Liver (tissue), 9 donors: ENCODE data around the gene CWC27. TPM values are rescaled to one million over a fixed set of nuclear protein-coding genes. Genes with fewer than 3 reads are reported as not detected.

Source experiments
- DNase-seq: peaks from one replicate; pipeline ENCODE4 v3.0.0-alpha.2; 2017; ENCODE audit warnings: low spot score
- H3K27ac ChIP-seq, 2 donors: one replicate each; pipeline ENCODE4 v1.7.0; 2013; ENCODE audit warnings: inconsistent platforms in 2 of 2, low read length in 2 of 2, control low read depth in 1 of 2, low read depth in 1 of 2, mild to moderate bottlenecking in 1 of 2
- H3K27me3 ChIP-seq, 4 donors: one replicate each; pipeline versions ENCODE4 v1.6.1 to v1.7.0; 2013; ENCODE audit warnings: low read length in 3 of 4, inconsistent platforms in 1 of 4, mild to moderate bottlenecking in 1 of 4, moderate library complexity in 1 of 4; ENCODE audit not compliant: control insufficient read depth in 4 of 4, insufficient read depth in 4 of 4
- H3K36me3 ChIP-seq, 4 donors: one replicate each; pipeline versions ENCODE4 v1.6.1 to v1.7.0; 2013; ENCODE audit warnings: low read length in 3 of 4, mild to moderate bottlenecking in 3 of 4, low read depth in 1 of 4, moderate library complexity in 1 of 4; ENCODE audit not compliant: control insufficient read depth in 4 of 4, insufficient read depth in 3 of 4
- H3K4me1 ChIP-seq, 4 donors: one replicate each; pipeline versions ENCODE4 v1.6.1 to v1.7.0; 2013; ENCODE audit warnings: low read length in 3 of 4, mild to moderate bottlenecking in 3 of 4, moderate library complexity in 1 of 4; ENCODE audit not compliant: control insufficient read depth in 4 of 4, insufficient read depth in 4 of 4
- H3K4me3 ChIP-seq, 3 donors: one replicate each; pipeline versions ENCODE4 v1.6.1 to v1.7.0; 2013; ENCODE audit warnings: low read length in 3 of 3, control low read depth in 1 of 3, low read depth in 1 of 3, mild to moderate bottlenecking in 1 of 3
- H3K9ac ChIP-seq, 2 donors: one replicate each; pipeline ENCODE4 v1.7.0; 2013; ENCODE audit warnings: low read length in 2 of 2, mild to moderate bottlenecking in 2 of 2, moderate library complexity in 2 of 2, control low read depth in 1 of 2, low read depth in 1 of 2
- H3K9me3 ChIP-seq, 4 donors: one replicate each; pipeline versions ENCODE4 v1.6.1 to v1.7.0; 2013; ENCODE audit warnings: low read length in 3 of 4; ENCODE audit not compliant: control insufficient read depth in 4 of 4
- CTCF ChIP-seq: fragments of 150-350 bp; IDR thresholded peaks from 2 replicates; pipeline ENCODE4 v1.5.1; 2017; ENCODE audit warnings: improper control_type of control experiment, low read depth, low read length; ENCODE audit not compliant: missing input control
- EGR1 ChIP-seq, 2 donors: IDR thresholded peaks; 2 replicates each; pipeline ENCODE4 v1.6.1; 2016 to 2018; ENCODE audit warnings: antibody characterized with exemption in 2 of 2, low read depth in 2 of 2
- FOXA1 ChIP-seq: IDR thresholded peaks from 2 replicates; pipeline ENCODE4 v1.6.1; 2016; ENCODE audit warnings: antibody characterized with exemption
- FOXA2 ChIP-seq: IDR thresholded peaks from 2 replicates; pipeline ENCODE4 v1.6.1; 2016; ENCODE audit warnings: antibody characterized with exemption
- GABPA ChIP-seq, 2 donors: IDR thresholded peaks in 1 of 2; conservative IDR thresholded peaks in 1 of 2; 2 replicates each; pipeline ENCODE4 v1.6.1; 2016; ENCODE audit warnings: antibody characterized with exemption in 2 of 2, mild to moderate bottlenecking in 1 of 2, moderate library complexity in 1 of 2
- JUND ChIP-seq, 2 donors: IDR thresholded peaks; 2 replicates each; pipeline ENCODE4 v1.6.1; 2016; ENCODE audit warnings: antibody characterized with exemption in 2 of 2
- RAD21 ChIP-seq, 2 donors: IDR thresholded peaks; 2 replicates each; pipeline ENCODE4 v1.6.1; 2016; ENCODE audit warnings: antibody characterized with exemption in 2 of 2, mild to moderate bottlenecking in 2 of 2
- REST ChIP-seq: IDR thresholded peaks from 2 replicates; pipeline ENCODE4 v1.6.1; 2016; ENCODE audit warnings: antibody characterized with exemption, mild to moderate bottlenecking
- RXRA ChIP-seq, 2 donors: IDR thresholded peaks; 2 replicates each; pipeline ENCODE4 v1.6.1; 2017 to 2018; ENCODE audit warnings: antibody characterized with exemption in 2 of 2, mild to moderate bottlenecking in 1 of 2
- SP1 ChIP-seq: IDR thresholded peaks from 2 replicates; pipeline ENCODE4 v1.6.1; 2018; ENCODE audit warnings: antibody characterized with exemption, mild to moderate bottlenecking
- TAF1 ChIP-seq: conservative IDR thresholded peaks from 2 replicates; pipeline ENCODE4 v1.6.1; 2016; ENCODE audit warnings: antibody characterized with exemption, mild to moderate bottlenecking
- YY1 ChIP-seq: IDR thresholded peaks from 2 replicates; pipeline ENCODE4 v1.6.1; 2016; ENCODE audit warnings: antibody characterized with exemption, mild to moderate bottlenecking
- ZBTB33 ChIP-seq: IDR thresholded peaks from 2 replicates; pipeline ENCODE4 v1.6.1; 2016; ENCODE audit warnings: antibody characterized with exemption
- WGBS: extraction: QIAGEN DNeasy Blood & Tissue Kit; methylation state at CpG from one replicate; pipeline ENCODE4 v1.1.7; 2013; 5-methylcytosine and 5-hydroxymethylcytosine counted together
- polyA plus RNA-seq, 2 donors: library from polyadenylated mRNA; stranded (reverse) in 1 of 2; unstranded in 1 of 2; fragments of 200-250 nt in 1 of 2; fragments of >200 nt in 1 of 2; fragmentation: Nextera tagmentation in 1 of 2; extraction: Ambion mirVana in 1 of 2; gene quantifications; one replicate each; pipeline versions ENCODE4 v1.2.1 to v1.2.3, GENCODE V29; 2013 to 2015
- total RNA-seq, 2 donors: library from RNA; depleted of rRNA; stranded (reverse); fragments of >200 nt; gene quantifications; one replicate each; pipeline ENCODE4 v1.2.3, GENCODE V29; 2014
- TF ChIP-seq, protein P1 (sequence below): IDR thresholded peaks from 2 replicates; pipeline ENCODE4 v1.6.1; 2016; ENCODE audit warnings: antibody characterized with exemption
- donor health status: healthy.
- donor health status: healthy.
- donor health status: healthy.
- donor health status: healthy.
- donor health status: healthy.

Gene CWC27
- total and polyA plus RNA-seq, 4 donors = 3.9 to 9.8 (median 6.0) TPM

- H3K27me3 ChIP-seq = no peaks in the 10 kb centered on the region
- H3K9ac ChIP-seq = no peak overlapping the region
- H3K9me3 ChIP-seq = no peaks in the 10 kb centered on the region
- H3K36me3 ChIP-seq = no peaks in the 10 kb centered on the region
- no peaks in the 10 kb centered on the region for H3K4me1 ChIP-seq
- TF ChIP-seq FOXA2 (no peak), RAD21 (IDR thresholded peaks at IDR 0.05) (no peak), GABPA (IDR thresholded peaks at IDR 0.05 in 1 of 2, conservative IDR thresholded peaks at IDR 0.05 in 1 of 2) (no peak), RXRA (IDR thresholded peaks at IDR 0.05) (no peak), CTCF (no peak), REST (no peak), TAF1 (no peak), ZBTB33 (no peak), JUND (IDR thresholded peaks at IDR 0.05) (no peak), SP1 (no peak), EGR1 (IDR thresholded peaks at IDR 0.05; ENCODE audit: low read depth in 2 of 2) (no peak), FOXA1 (no peak), YY1 (no peak)
- TF ChIP-seq, protein P1, sequence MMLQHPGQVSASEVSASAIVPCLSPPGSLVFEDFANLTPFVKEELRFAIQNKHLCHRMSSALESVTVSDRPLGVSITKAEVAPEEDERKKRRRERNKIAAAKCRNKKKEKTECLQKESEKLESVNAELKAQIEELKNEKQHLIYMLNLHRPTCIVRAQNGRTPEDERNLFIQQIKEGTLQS = no peak
- WGBS = 93% methylated on average over 1 of the region's 1 CpG
- no peak overlapping the region for H3K27ac ChIP-seq
- DNase-seq = no peak
- no peak overlapping the region for H3K4me3 ChIP-seq
These were observed 185.8 kb downstream of the CWC27 start for GRCh38 chr5:64954518-64954917.

DNA sequence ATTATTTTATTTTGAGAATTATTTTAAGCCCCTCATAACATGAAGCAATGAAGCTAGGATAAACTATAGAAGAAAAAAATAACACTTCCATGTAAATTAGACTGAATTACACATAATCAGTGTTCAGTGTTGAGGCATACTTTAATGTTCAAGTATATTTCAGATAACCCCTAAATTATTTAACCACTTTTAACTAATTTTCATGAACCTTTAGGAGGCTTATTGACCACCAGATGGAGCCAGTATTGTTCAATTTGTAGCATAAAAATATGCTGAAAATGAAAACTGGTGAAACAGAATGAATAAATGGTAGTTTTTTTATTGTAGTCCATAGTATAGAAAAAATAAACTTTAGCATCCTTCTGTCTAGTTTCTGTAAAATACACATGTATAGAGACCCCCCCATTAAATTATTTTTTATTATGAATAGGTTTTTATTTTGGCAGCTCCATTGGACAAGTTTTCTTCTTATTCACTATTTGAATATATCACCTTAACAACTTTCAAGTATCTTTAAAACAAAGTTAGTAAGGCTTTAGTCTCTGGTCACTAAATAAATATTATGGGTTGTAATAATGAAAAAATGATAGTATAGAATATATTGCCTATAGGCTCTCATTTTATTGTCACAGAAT is 190.1 kb downstream of the CWC27 start:
- DNase-seq = no peak
- Histone ChIP-seq H3K27ac (no peak overlapping the region), H3K27me3 (no peaks in the 10 kb centered on the region), H3K9me3 (peaks cover 0 to 4% (median under 1%) of the 10 kb centered on the region in 4 donors), H3K4me1 (no peaks in the 10 kb centered on the region), H3K9ac (no peak overlapping the region), H3K4me3 (no peak overlapping the region), H3K36me3 (peaks cover 0 to 2% (median 0%) of the 10 kb centered on the region in 4 donors)
- TF ChIP-seq FOXA1 (no peak), RAD21 (IDR thresholded peaks at IDR 0.05) (peak; percentile 72 to 81), CTCF (peak; percentile 46)
